Keratinocyte (primary cell): ENCODE data around the gene MRPS27. TPM values are rescaled to one million over a fixed set of nuclear protein-coding genes. Genes with fewer than 3 reads are reported as not detected.

Source experiments
- DNase-seq: peaks from one replicate; pipeline ENCODE4 v3.0.0-alpha.2; 2011; ENCODE audit warnings: low read depth, missing footprints, low spot score
- FAIRE-seq: peaks from 2 replicates; lab custom pipeline; 2011; peaks lifted over from hg19 to GRCh38; lab: Jason Lieb, UNC
- H2AFZ ChIP-seq: 2 replicates; pipeline ENCODE4 v1.6.0; 2012; ENCODE audit warnings: low read length, control low read depth, inconsistent platforms; ENCODE audit not compliant: control insufficient read depth
- H3K27ac ChIP-seq: 2 replicates; pipeline ENCODE4 v1.5.1; 2011; ENCODE audit warnings: low read length; ENCODE audit not compliant: control insufficient read depth, insufficient read depth
- H3K27me3 ChIP-seq: 3 replicates; pipeline ENCODE4 v1.6.0; 2011; ENCODE audit warnings: low read length; ENCODE audit not compliant: control insufficient read depth, insufficient read depth; ENCODE audit errors: extremely low read depth
- H3K36me3 ChIP-seq, 2 experiments: 2 replicates in 1 of 2; 3 replicates in 1 of 2; pipeline ENCODE4 v1.5.1; 2011; ENCODE audit warnings: low read length in 2 of 2, mild to moderate bottlenecking in 1 of 2; ENCODE audit not compliant: control insufficient read depth in 2 of 2, insufficient read depth in 2 of 2; ENCODE audit errors: extremely low read depth in 1 of 2
- H3K4me1 ChIP-seq: 3 replicates; pipeline ENCODE4 v1.5.1; 2011; ENCODE audit warnings: low read length; ENCODE audit not compliant: control insufficient read depth, insufficient read depth; ENCODE audit errors: extremely low read depth
- H3K4me2 ChIP-seq: 3 replicates; pipeline ENCODE4 v1.6.0; 2011; ENCODE audit warnings: low read depth, low read length; ENCODE audit not compliant: control insufficient read depth, insufficient read depth; ENCODE audit errors: extremely low read depth
- H3K4me3 ChIP-seq, 3 experiments: fragments of 200-600 bp in 1 of 3; sonication (generic) in 1 of 3; 2 replicates in 2 of 3; 3 replicates in 1 of 3; pipeline ENCODE4 v1.5.1; 2011 to 2016; ENCODE audit warnings: low read length in 3 of 3, mild to moderate bottlenecking in 3 of 3, control low read depth in 2 of 3, inconsistent platforms in 1 of 3, low read depth in 1 of 3, mixed read lengths in 1 of 3, mixed run types in 1 of 3, moderate library complexity in 1 of 3; ENCODE audit not compliant: control insufficient read depth in 2 of 3, insufficient read depth in 2 of 3; ENCODE audit errors: extremely low read depth in 1 of 3
- H3K79me2 ChIP-seq: 2 replicates; pipeline ENCODE4 v1.6.0; 2012; ENCODE audit warnings: low read length; ENCODE audit not compliant: control insufficient read depth, insufficient read depth
- H3K9ac ChIP-seq: 3 replicates; pipeline ENCODE4 v1.6.0; 2011; ENCODE audit warnings: low read length; ENCODE audit not compliant: control insufficient read depth, insufficient read depth; ENCODE audit errors: extremely low read depth
- H3K9me1 ChIP-seq: 3 replicates; pipeline ENCODE4 v1.6.0; 2011; ENCODE audit warnings: low read length; ENCODE audit not compliant: control insufficient read depth, insufficient read depth; ENCODE audit errors: extremely low read depth
- H3K9me3 ChIP-seq: 2 replicates; pipeline ENCODE4 v1.5.1; 2012; ENCODE audit warnings: low read depth, low read length; ENCODE audit not compliant: control insufficient read depth
- H4K20me1 ChIP-seq: 3 replicates; pipeline ENCODE4 v1.6.0; 2011; ENCODE audit warnings: low read length; ENCODE audit not compliant: control insufficient read depth, insufficient read depth; ENCODE audit errors: extremely low read depth
- EZH2 ChIP-seq: IDR thresholded peaks from one replicate; pipeline ENCODE4 v1.6.1; 2012; ENCODE audit warnings: inconsistent platforms, mild to moderate bottlenecking, low read length, moderate library complexity
- dilution Hi-C: fragments of 300-500 bp; cut with MboI; formaldehyde crosslinking; loops from one replicate; pipeline ENCODE4 v1.7.0; 2020; ENCODE audit warnings: low sequenced_read_pairs; ENCODE audit not compliant: extremely low pct_ligation_motif_present
- polyA plus RNA-seq, 5 experiments: library from polyadenylated mRNA; depleted of rRNA in 3 of 5; stranded (reverse) in 3 of 5; stranded (forward) in 1 of 5; unstranded in 1 of 5; fragments of >200 nt; gene quantifications; 1 replicate in 1 of 5; 2 replicates in 3 of 5; 3 replicates in 1 of 5; pipeline versions ENCODE4 v1.2.1 to v1.2.3, GENCODE V29; 2011 to 2012; ENCODE audit warnings: missing spikeins in 2 of 5, low read depth in 1 of 5, low replicate concordance in 1 of 5
- TF ChIP-seq, protein P1 (sequence below), 3 experiments: IDR thresholded peaks in 1 of 3; conservative IDR thresholded peaks in 1 of 3; optimal IDR thresholded peaks in 1 of 3; 2 replicates in 2 of 3; 3 replicates in 1 of 3; pipeline versions ENCODE3 to v1.5.1; 2011; ENCODE audit warnings: low read length in 3 of 3, mild to moderate bottlenecking in 3 of 3, moderate library complexity in 2 of 3, control low read depth in 1 of 3, inconsistent platforms in 1 of 3; ENCODE audit not compliant: insufficient read depth in 2 of 3; ENCODE audit errors: extremely low read depth in 1 of 3

Gene MRPS27
- polyA plus RNA-seq, 1 donor (not counting 4 experiments of a cell fraction or from before 2014, with no cell fraction given), result 98.7 TPM

DNA sequence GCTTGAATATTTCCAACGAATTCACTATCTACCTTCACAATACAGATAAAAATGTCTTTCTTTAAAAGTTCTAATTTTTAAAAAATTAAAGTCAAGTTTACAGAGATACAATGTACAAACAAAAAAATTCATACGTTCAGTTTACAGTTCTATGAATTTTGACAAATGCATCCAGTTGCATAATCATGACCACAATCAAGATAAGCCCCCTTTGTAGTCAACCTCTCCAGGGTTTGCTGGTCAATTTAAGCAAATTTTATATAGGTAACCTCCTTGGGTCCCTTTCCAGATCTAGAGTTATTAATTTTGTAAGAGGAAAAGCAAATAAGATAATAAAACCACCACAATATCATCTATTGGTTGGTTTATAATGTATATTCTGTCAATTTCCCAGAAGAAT lies 76.3 kb downstream of the MRPS27 start:
- Histone ChIP-seq H3K36me3 (no peaks in the 10 kb centered on the region), H2AFZ (no peak overlapping the region), H3K4me2 (no peak overlapping the region), H3K9me1 (no peaks in the 10 kb centered on the region), H4K20me1 (no peaks in the 10 kb centered on the region), H3K4me3 (no peak overlapping the region), H3K79me2 (peaks cover 12% of the 10 kb centered on the region), H3K9ac (no peak overlapping the region), H3K9me3 (no peaks in the 10 kb centered on the region), H3K4me1 (peaks cover 12% of the 10 kb centered on the region), H3K27ac (no peak overlapping the region), H3K27me3 (no peaks in the 10 kb centered on the region)
- FAIRE-seq, result no peak
- TF ChIP-seq, protein P1, sequence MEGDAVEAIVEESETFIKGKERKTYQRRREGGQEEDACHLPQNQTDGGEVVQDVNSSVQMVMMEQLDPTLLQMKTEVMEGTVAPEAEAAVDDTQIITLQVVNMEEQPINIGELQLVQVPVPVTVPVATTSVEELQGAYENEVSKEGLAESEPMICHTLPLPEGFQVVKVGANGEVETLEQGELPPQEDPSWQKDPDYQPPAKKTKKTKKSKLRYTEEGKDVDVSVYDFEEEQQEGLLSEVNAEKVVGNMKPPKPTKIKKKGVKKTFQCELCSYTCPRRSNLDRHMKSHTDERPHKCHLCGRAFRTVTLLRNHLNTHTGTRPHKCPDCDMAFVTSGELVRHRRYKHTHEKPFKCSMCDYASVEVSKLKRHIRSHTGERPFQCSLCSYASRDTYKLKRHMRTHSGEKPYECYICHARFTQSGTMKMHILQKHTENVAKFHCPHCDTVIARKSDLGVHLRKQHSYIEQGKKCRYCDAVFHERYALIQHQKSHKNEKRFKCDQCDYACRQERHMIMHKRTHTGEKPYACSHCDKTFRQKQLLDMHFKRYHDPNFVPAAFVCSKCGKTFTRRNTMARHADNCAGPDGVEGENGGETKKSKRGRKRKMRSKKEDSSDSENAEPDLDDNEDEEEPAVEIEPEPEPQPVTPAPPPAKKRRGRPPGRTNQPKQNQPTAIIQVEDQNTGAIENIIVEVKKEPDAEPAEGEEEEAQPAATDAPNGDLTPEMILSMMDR (optimal IDR thresholded peaks at IDR 0.05 in 1 of 3, IDR thresholded peaks at IDR 0.05 in 1 of 3, conservative IDR thresholded peaks at IDR 0.05 in 1 of 3; ENCODE audit: extremely low read depth in 1 of 3, insufficient read depth in 2 of 3, low read length in 3 of 3), result no peak
- no peak for TF ChIP-seq EZH2
- no peak for DNase-seq
- dilution Hi-C loops, result no loop called here

DNA sequence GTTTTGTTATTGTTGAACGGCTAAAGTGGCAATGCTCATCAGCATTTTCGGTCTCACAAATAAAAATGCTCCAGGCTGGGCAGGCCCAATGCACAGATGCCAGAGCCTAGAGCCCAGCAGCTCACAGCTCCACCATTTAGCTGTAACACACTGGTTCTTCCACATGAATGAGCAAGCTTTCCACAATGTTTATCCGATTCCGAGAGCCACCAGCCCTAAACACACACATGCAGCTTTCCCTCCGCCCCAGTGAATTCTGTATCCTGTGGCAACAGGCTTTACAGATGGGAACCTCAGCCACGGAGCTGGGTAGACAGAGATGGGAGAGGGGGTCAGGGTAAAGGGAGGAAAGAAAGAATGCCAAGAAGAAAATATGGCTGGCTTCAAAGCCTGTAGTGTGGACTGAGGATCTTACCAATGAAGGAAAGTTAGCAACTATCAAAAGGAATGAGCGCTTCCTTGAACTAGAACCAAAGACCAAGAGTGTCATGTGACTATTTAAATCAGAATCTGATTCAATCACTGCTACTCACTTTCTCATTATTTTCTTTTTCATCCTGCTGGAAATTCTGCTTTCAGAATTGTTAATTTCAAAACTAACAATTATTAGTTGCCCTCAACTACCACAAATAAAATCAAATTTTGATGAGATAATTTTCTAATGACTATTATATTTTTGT lies 77.1 kb downstream of the MRPS27 start:
- DNase-seq, result no peak
- peaks cover 5% of the 10 kb centered on the region for H3K4me1 ChIP-seq
- H3K9me1 ChIP-seq, result no peaks in the 10 kb centered on the region
- dilution Hi-C loops, result no loop called here
- no peak overlapping the region for H2AFZ ChIP-seq
- no peak overlapping the region for H3K4me3 ChIP-seq
- no peak for FAIRE-seq
- no peaks in the 10 kb centered on the region for H3K9me3 ChIP-seq
- TF ChIP-seq, protein P1 (optimal IDR thresholded peaks at IDR 0.05 in 1 of 3, IDR thresholded peaks at IDR 0.05 in 1 of 3, conservative IDR thresholded peaks at IDR 0.05 in 1 of 3; ENCODE audit: extremely low read depth in 1 of 3, insufficient read depth in 2 of 3, low read length in 3 of 3), result no peak
- no peak for TF ChIP-seq EZH2
- H3K27ac ChIP-seq, result no peak overlapping the region
- H3K36me3 ChIP-seq, result no peaks in the 10 kb centered on the region
- H3K4me2 ChIP-seq, result no peak overlapping the region
- H3K79me2 ChIP-seq, result peaks cover 12% of the 10 kb centered on the region
- no peaks in the 10 kb centered on the region for H4K20me1 ChIP-seq
- H3K9ac ChIP-seq, result no peak overlapping the region
- no peaks in the 10 kb centered on the region for H3K27me3 ChIP-seq
